C4-2B (cell line): Measurements from ENCODE around the gene IGSF9.

Experiments
- H3K27ac ChIP-seq: fragments of 450-650 bp; 2 replicates; pipeline ENCODE4 v1.5.1; 2017
- ZFX ChIP-seq: fragments of 450-650 bp; IDR thresholded peaks from 2 replicates; pipeline ENCODE4 v1.6.1; 2017
- TF ChIP-seq, protein P1 (sequence below): fragments of 450-650 bp; conservative IDR thresholded peaks from 2 replicates; pipeline ENCODE4 v1.5.1; 2017; ENCODE audit warnings: mild to moderate bottlenecking

The IGSF9 gene

DNA sequence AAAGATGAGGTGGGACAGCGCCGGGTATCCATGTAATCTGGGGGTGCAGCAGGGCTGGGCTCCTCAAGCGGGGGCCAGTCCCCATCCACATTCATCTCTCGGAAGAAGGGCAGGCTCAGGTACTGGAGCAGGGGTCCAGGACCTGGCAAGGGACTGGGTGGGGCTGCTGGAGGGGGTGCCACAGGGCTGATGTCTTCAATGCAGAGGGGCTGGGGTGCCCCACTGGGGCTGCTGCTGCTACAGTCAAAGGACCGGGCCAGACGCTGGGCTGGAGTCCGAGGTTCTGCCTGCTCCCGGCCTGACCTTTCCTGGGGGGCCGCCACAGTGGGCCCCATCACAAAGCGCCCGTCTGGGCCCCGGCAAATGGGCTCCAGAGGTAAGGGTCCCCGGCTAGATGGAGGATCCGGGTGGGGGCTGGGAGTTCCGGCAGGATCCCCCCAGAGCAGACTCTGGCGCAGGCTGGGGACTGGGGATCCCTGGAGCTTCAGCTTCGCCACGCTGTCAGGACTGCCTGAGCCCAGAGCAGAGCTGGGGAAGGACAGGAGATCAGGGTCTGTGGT, 16.8 kb downstream of the IGSF9 start:
- no peak overlapping the region for H3K27ac ChIP-seq
- TF ChIP-seq, protein P1, sequence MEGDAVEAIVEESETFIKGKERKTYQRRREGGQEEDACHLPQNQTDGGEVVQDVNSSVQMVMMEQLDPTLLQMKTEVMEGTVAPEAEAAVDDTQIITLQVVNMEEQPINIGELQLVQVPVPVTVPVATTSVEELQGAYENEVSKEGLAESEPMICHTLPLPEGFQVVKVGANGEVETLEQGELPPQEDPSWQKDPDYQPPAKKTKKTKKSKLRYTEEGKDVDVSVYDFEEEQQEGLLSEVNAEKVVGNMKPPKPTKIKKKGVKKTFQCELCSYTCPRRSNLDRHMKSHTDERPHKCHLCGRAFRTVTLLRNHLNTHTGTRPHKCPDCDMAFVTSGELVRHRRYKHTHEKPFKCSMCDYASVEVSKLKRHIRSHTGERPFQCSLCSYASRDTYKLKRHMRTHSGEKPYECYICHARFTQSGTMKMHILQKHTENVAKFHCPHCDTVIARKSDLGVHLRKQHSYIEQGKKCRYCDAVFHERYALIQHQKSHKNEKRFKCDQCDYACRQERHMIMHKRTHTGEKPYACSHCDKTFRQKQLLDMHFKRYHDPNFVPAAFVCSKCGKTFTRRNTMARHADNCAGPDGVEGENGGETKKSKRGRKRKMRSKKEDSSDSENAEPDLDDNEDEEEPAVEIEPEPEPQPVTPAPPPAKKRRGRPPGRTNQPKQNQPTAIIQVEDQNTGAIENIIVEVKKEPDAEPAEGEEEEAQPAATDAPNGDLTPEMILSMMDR = no peak
- TF ChIP-seq ZFX = no peak

DNA sequence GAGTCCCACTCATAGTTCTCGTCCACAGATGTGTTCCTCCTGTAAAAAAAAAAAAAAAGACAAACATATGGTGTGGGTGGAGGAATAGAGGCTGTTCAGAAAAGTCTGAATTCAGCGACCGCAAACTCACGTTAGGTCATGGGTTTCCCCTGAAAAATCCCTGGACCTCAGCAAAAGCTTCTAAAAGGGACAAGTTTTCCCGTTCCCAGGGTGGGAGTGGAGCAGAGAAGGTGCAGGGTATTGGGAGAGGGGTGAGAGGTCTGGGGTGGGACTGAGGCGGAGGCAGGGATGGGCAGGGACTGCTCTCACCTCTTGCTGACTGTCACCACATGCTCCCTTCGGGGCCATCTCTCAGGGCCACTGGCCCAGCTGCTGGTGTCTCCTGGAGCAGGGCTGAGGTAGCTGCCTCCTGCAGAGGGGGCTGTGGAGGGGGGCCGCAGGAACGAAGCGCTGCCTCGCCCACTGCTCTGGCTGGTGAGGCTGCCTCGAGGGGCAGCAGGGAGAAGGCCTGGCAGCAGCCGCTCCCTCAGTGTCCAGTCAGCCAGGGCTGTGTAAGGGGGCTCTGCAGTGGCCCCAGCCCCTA, 17.5 kb downstream of the IGSF9 start:
- no peak for TF ChIP-seq ZFX
- TF ChIP-seq, protein P1 = no peak
- no peak overlapping the region for H3K27ac ChIP-seq

- no peak for TF ChIP-seq ZFX
- TF ChIP-seq, protein P1 = no peak
- no peak overlapping the region for H3K27ac ChIP-seq
Measured at GRCh38 chr1:159927211-159927848, 18.1 kb downstream of the IGSF9 start.

GRCh38 chr1:159925719-159926078, 19.7 kb downstream of the IGSF9 start:
- peak overlapping the region; percentile 89 for H3K27ac ChIP-seq
- TF ChIP-seq, protein P1 = no peak
- no peak for TF ChIP-seq ZFX

GRCh38 chr1:159924791-159925718, 20.4 kb downstream of the IGSF9 start, which contains the start of gene TAGLN2:
TAGLN2 (minus strand) TSS chr1:159925507; CDS start chr1:159920509, 4,998 bp downstream.
- TF ChIP-seq ZFX = no peak
- TF ChIP-seq, protein P1 = no peak
- peak within 1 kb of the TSS; percentile 89 for H3K27ac ChIP-seq

GRCh38 chr1:159924025-159924790, 21.2 kb downstream of the IGSF9 start:
- peak overlapping the region; percentile 89 for H3K27ac ChIP-seq
- no peak for TF ChIP-seq ZFX
- TF ChIP-seq, protein P1 = no peak
